Hepatocyte (in vitro differentiated cells): ENCODE data around the gene PTPRE. TPM values are rescaled to one million over a fixed set of nuclear protein-coding genes. Genes with fewer than 3 reads are reported as not detected.

ENCODE experiments used
- DNase-seq: peaks from one replicate; pipeline ENCODE4 v3.0.0-alpha.2; 2016; ENCODE audit warnings: low spot score
- H2AFZ ChIP-seq: fragments of 200-600 bp; sonication (generic); 2 replicates; pipeline ENCODE4 v1.6.0; 2016; ENCODE audit warnings: antibody characterized with exemption, mild to moderate bottlenecking
- H3K27ac ChIP-seq: fragments of 200-600 bp; sonication (generic); 2 replicates; pipeline ENCODE4 v1.5.1; 2016; ENCODE audit warnings: mild to moderate bottlenecking
- H3K27me3 ChIP-seq: fragments of 200-600 bp; sonication (generic); 2 replicates; pipeline ENCODE4 v1.6.1; 2016
- H3K36me3 ChIP-seq: fragments of 200-600 bp; sonication (generic); replicated peaks from 2 replicates; pipeline ENCODE4 v1.5.1; 2016; ENCODE audit warnings: low read depth; ENCODE audit not compliant: insufficient read depth
- H3K4me1 ChIP-seq: fragments of 200-600 bp; sonication (generic); 2 replicates; pipeline ENCODE4 v1.5.1; 2016; ENCODE audit warnings: mild to moderate bottlenecking, moderate library complexity; ENCODE audit not compliant: insufficient read depth
- H3K4me2 ChIP-seq: fragments of 200-600 bp; sonication (generic); 2 replicates; pipeline ENCODE4 v1.6.0; 2016
- H3K4me3 ChIP-seq: fragments of 200-600 bp; sonication (generic); 2 replicates; pipeline ENCODE4 v1.5.1; 2016; ENCODE audit warnings: mild to moderate bottlenecking
- H3K79me2 ChIP-seq: fragments of 200-600 bp; sonication (generic); 2 replicates; pipeline ENCODE4 v1.6.0; 2017; ENCODE audit warnings: mild to moderate bottlenecking
- H3K9me2 ChIP-seq: fragments of 200-600 bp; sonication (generic); replicated peaks from 2 replicates; pipeline ENCODE4 v1.6.0; 2017; ENCODE audit warnings: mild to moderate bottlenecking; ENCODE audit not compliant: insufficient read depth
- H3K9me3 ChIP-seq: fragments of 200-600 bp; sonication (generic); 2 replicates; pipeline ENCODE4 v1.5.1; 2016; ENCODE audit warnings: low read depth, mild to moderate bottlenecking
- H4K20me1 ChIP-seq: fragments of 200-600 bp; sonication (generic); 2 replicates; pipeline ENCODE4 v1.6.0; 2016; ENCODE audit warnings: mild to moderate bottlenecking; ENCODE audit not compliant: insufficient read depth, poor library complexity, severe bottlenecking
- EZH2 ChIP-seq: fragments of 200-600 bp; sonication (generic); IDR thresholded peaks from 2 replicates; pipeline ENCODE4 v1.6.1; 2016; ENCODE audit warnings: antibody characterized with exemption, mild to moderate bottlenecking, borderline replicate concordance
- EZH2phosphoT487 ChIP-seq: fragments of 200-600 bp; sonication (generic); IDR thresholded peaks from one replicate; pipeline ENCODE4 v1.6.1; 2018; ENCODE audit warnings: antibody characterized with exemption, mild to moderate bottlenecking, low read depth, moderate library complexity; ENCODE audit not compliant: unreplicated experiment, severe bottlenecking
- WGBS: methylation state at CpG from one replicate; pipeline ENCODE4 v1.1.6; 2016; ENCODE audit warnings: low lambda C conversion rate; ENCODE audit errors: missing lambda C conversion rate; 5-methylcytosine and 5-hydroxymethylcytosine counted together
- polyA plus RNA-seq: library from polyadenylated mRNA; unstranded; fragments of >200 nt; fragmentation: Nextera tagmentation; extraction: Ambion mirVana; gene quantifications from 2 replicates; pipeline ENCODE4 v1.2.1, GENCODE V29; 2016
- total RNA-seq: library from RNA; depleted of rRNA; stranded (reverse); fragments of >200 nt; gene quantifications from 2 replicates; pipeline ENCODE4 v1.2.3, GENCODE V29; 2014
- TF ChIP-seq, protein P1 (sequence below): fragments of 200-600 bp; sonication (generic); IDR thresholded peaks from 2 replicates; pipeline ENCODE4 v1.5.1; 2016; ENCODE audit warnings: antibody characterized with exemption, mild to moderate bottlenecking; ENCODE audit not compliant: poor library complexity

Gene PTPRE
- total and polyA plus RNA-seq, 2 experiments from 2014 or later = 3.2 to 10.1 TPM

DNA sequence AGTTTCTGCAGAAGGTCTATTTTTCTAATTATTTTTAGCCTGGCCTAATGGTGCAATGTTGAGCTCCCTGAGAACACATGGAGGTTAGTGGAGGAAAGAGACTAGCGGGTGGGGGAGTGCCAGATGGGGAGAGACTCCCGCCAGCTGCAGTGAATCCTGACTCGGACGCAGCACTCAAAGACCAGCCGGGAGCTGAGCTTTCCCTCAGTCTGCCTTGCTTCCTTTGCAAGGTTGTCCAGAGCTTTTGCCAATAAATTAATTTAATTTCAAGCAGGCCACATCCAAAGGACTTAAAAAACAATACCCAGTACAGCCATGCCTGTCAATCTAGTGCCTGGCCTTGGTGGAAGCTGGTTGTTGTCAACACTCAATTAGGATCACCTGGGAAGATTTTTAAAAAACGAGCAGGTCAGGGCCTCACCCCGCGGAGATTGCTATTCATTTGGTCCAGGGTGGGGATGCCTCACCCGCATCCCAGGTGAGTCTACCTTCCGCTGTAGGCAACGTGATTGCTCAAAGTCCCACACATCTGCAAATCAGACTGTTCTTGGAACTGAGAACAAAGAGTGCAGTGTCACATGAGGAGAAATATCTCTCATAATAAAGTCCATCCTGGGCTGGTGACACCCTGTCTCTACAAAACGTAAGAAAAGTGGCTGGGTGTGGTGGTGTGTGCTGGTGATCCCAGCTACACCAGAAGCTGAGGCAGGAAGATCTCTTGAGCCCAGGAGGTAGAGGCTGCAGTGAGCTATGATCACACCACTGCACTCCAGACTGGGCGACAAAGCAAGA is 18.2 kb upstream of the PTPRE start:
- peak overlapping the region; percentile 81 for H3K27ac ChIP-seq
- H2AFZ ChIP-seq = no peak overlapping the region
- no peaks in the 10 kb centered on the region for H3K36me3 ChIP-seq
- H3K9me2 ChIP-seq = no peaks in the 10 kb centered on the region
- peak; percentile 39 for DNase-seq
- WGBS = 83% methylated on average over 13 of the region's 13 CpGs
- H3K9me3 ChIP-seq = no peaks in the 10 kb centered on the region
- H3K4me3 ChIP-seq = no peak overlapping the region
- no peaks in the 10 kb centered on the region for H4K20me1 ChIP-seq
- H3K4me2 ChIP-seq = peak overlapping the region; percentile 69
- H3K27me3 ChIP-seq = no peaks in the 10 kb centered on the region
- TF ChIP-seq, protein P1, sequence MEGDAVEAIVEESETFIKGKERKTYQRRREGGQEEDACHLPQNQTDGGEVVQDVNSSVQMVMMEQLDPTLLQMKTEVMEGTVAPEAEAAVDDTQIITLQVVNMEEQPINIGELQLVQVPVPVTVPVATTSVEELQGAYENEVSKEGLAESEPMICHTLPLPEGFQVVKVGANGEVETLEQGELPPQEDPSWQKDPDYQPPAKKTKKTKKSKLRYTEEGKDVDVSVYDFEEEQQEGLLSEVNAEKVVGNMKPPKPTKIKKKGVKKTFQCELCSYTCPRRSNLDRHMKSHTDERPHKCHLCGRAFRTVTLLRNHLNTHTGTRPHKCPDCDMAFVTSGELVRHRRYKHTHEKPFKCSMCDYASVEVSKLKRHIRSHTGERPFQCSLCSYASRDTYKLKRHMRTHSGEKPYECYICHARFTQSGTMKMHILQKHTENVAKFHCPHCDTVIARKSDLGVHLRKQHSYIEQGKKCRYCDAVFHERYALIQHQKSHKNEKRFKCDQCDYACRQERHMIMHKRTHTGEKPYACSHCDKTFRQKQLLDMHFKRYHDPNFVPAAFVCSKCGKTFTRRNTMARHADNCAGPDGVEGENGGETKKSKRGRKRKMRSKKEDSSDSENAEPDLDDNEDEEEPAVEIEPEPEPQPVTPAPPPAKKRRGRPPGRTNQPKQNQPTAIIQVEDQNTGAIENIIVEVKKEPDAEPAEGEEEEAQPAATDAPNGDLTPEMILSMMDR = no peak
- TF ChIP-seq EZH2 (no peak), EZH2phosphoT487 (no peak)
- H3K79me2 ChIP-seq = peaks cover 43% of the 10 kb centered on the region
- H3K4me1 ChIP-seq = no peaks in the 10 kb centered on the region

DNA sequence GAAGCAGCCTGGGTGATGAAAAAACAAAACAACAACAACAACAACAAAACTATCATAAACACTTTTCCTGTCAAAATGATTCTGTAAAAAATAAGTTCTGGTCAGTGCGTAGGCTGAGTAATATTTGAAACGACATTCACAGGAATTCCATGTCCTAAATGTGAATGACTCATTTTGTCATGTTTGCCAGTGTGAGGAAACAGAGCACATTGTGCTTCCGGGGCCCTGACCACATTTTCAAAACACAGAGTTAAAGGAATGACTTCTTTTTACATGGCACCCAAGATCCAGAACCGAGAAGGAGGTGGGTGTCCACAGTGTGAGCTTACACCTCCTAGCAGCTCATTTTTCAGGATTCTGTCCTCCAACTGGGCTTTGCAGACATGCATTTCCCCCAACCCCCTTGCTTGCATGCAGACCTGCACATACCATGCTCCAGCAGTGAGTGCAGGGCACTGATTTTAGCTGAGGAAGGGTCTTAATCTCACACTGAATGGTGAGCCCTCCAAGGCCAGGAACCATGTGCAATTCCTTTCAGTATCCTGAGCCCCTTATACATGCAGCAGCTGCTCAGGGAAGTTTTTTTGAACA is 17.2 kb upstream of the PTPRE start:
- no peaks in the 10 kb centered on the region for H3K9me3 ChIP-seq
- no peak overlapping the region for H3K4me3 ChIP-seq
- no peak for TF ChIP-seq EZH2
- TF ChIP-seq, protein P1 = no peak
- TF ChIP-seq EZH2phosphoT487 = no peak
- H3K27me3 ChIP-seq = no peaks in the 10 kb centered on the region
- H3K27ac ChIP-seq = peak overlapping the region; percentile 81
- no peaks in the 10 kb centered on the region for H4K20me1 ChIP-seq
- H3K79me2 ChIP-seq = peaks cover 43% of the 10 kb centered on the region
- WGBS = 46% methylated on average over 4 of the region's 4 CpGs
- no peak overlapping the region for H2AFZ ChIP-seq
- no peaks in the 10 kb centered on the region for H3K4me1 ChIP-seq
- peak overlapping the region; percentile 69 for H3K4me2 ChIP-seq
- H3K9me2 ChIP-seq = no peaks in the 10 kb centered on the region
- H3K36me3 ChIP-seq = no peaks in the 10 kb centered on the region
- DNase-seq = no peak

DNA sequence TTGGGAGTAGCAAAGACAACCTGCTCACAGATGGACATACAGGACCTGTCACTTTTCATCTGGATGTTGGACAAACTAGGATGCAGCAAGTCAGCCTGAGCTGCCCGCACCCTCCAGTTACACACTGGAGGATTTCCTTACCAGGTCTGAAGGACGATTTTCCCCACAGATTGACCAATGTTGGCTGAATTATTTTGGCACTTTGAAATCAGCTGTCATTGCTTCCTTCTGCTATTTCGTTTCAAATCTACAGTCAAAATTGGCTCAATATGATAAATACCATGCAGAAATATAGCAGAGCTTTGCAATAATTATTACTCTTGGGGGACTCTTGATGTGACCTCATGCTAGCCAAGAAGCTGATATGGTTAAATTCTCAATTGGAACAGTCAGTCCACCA is 16.7 kb upstream of the PTPRE start:
- Histone ChIP-seq H3K4me1 (no peaks in the 10 kb centered on the region), H3K9me3 (no peaks in the 10 kb centered on the region), H3K9me2 (no peaks in the 10 kb centered on the region), H2AFZ (no peak overlapping the region), H3K27ac (peak overlapping the region; percentile 81), H3K36me3 (no peaks in the 10 kb centered on the region), H3K4me2 (peak overlapping the region; percentile 69), H3K27me3 (no peaks in the 10 kb centered on the region), H3K4me3 (no peak overlapping the region), H4K20me1 (no peaks in the 10 kb centered on the region), H3K79me2 (peaks cover 39% of the 10 kb centered on the region)
- TF ChIP-seq, protein P1 = no peak
- no peak for TF ChIP-seq EZH2
- no peak for TF ChIP-seq EZH2phosphoT487
- no peak for DNase-seq
- 85% methylated on average over 3 of the region's 3 CpGs for WGBS
